ENCODE measurements around the gene CARTPT. TPM values are rescaled to one million over a fixed set of nuclear protein-coding genes. Genes with fewer than 3 reads are reported as not detected.

CARTPT gene
- total RNA-seq, 2 experiments from 2014 or later: not detected

GRCh38 chr5:71751422-71751821 lies 32.3 kb downstream of the CARTPT start:
- POLR2A ChIA-PET: no interaction called here
- TF ChIP-seq, protein P1, sequence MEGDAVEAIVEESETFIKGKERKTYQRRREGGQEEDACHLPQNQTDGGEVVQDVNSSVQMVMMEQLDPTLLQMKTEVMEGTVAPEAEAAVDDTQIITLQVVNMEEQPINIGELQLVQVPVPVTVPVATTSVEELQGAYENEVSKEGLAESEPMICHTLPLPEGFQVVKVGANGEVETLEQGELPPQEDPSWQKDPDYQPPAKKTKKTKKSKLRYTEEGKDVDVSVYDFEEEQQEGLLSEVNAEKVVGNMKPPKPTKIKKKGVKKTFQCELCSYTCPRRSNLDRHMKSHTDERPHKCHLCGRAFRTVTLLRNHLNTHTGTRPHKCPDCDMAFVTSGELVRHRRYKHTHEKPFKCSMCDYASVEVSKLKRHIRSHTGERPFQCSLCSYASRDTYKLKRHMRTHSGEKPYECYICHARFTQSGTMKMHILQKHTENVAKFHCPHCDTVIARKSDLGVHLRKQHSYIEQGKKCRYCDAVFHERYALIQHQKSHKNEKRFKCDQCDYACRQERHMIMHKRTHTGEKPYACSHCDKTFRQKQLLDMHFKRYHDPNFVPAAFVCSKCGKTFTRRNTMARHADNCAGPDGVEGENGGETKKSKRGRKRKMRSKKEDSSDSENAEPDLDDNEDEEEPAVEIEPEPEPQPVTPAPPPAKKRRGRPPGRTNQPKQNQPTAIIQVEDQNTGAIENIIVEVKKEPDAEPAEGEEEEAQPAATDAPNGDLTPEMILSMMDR (IDR thresholded peaks at IDR 0.05): no peak
- H3K4me3 ChIP-seq (ENCODE audit: low read length): no peak overlapping the region
- H3K4me1 ChIP-seq (ENCODE audit: insufficient read depth, low read length): no peaks in the 10 kb centered on the region
- intact Hi-C loops (cut with DNase I, micrococcal nuclease): loop anchor here (10.0 kb wide), 1 partner anchor 277 kb away; no protein-coding TSS in a partner anchor
- H3K4me3 Mint-ChIP-seq: no peak overlapping the region
- no peaks in the 10 kb centered on the region for H3K9me3 ChIP-seq (ENCODE audit: control insufficient read depth in 1 of 2, insufficient read depth in 1 of 2, low read length in 2 of 2)
- H3K9me3 Mint-ChIP-seq: no peaks in the 10 kb centered on the region
- H3K4me1 Mint-ChIP-seq (ENCODE audit: low read depth): no peaks in the 10 kb centered on the region
- no peak overlapping the region for H3K27ac Mint-ChIP-seq
- H3K27ac ChIP-seq (ENCODE audit: low read depth in 1 of 2, low read length in 2 of 2): no peak overlapping the region
- CTCF ChIA-PET: no interaction called here
- DNase-seq: no peak
- no peak for ATAC-seq (ENCODE audit: poor library complexity)
- no peaks in the 10 kb centered on the region for H3K27me3 Mint-ChIP-seq
- no peaks in the 10 kb centered on the region for H3K36me3 Mint-ChIP-seq (ENCODE audit: low read depth)
- no peaks in the 10 kb centered on the region for H3K27me3 ChIP-seq (ENCODE audit: control insufficient read depth in 1 of 2, insufficient read depth in 2 of 2, low read length in 2 of 2)
- H3K36me3 ChIP-seq (ENCODE audit: insufficient read depth, low read length): no peaks in the 10 kb centered on the region

DNA sequence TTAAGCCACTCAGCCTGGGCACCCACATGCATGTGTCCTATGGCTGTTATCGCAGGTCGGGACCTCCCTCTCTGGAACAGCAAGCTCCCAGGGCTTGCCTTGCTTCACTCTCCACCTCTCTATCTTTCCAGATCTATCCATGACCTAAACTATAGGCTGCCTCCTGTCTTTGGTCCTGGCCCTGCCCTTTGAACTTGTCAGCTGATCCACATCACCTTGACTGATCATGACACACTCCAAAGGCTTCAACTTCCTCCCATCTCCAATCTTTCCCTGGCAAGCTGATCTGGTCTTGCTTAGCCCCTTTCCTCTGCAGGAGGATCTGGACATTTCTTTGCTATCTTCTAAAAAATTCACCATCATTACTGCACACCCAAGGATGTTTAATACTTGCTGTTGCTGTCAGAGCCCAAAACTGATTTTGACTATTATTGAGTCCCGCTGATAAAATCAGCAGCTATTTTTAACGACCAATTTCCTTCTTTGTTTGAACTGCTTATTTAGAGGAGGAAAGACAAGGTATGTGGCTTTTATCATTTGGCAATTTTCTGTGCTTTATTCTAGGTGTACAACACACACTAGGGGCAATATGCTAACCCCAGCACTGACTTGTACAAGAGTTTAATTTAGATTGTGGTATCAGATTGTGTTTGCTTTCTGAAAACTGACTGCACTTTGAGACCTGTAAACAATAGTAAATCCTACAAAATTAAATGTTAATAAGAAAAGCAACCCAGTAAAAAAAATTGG lies 33.5 kb downstream of the CARTPT start:
- no peak overlapping the region for H3K4me3 ChIP-seq (ENCODE audit: low read length)
- Mint-ChIP-seq H3K4me1 (ENCODE audit: low read depth) (no peaks in the 10 kb centered on the region), H3K9me3 (no peaks in the 10 kb centered on the region), H3K4me3 (no peak overlapping the region), H3K27me3 (no peaks in the 10 kb centered on the region), H3K36me3 (ENCODE audit: low read depth) (no peaks in the 10 kb centered on the region), H3K27ac (no peak overlapping the region)
- intact Hi-C loops (cut with DNase I, micrococcal nuclease): loop anchor here (10.0 kb wide), 1 partner anchor 278 kb away; no protein-coding TSS in a partner anchor
- H3K36me3 ChIP-seq (ENCODE audit: insufficient read depth, low read length): no peaks in the 10 kb centered on the region
- DNase-seq (no peak), ATAC-seq (ENCODE audit: poor library complexity) (no peak)
- no peak overlapping the region for H3K27ac ChIP-seq (ENCODE audit: low read depth in 1 of 2, low read length in 2 of 2)
- no peaks in the 10 kb centered on the region for H3K4me1 ChIP-seq (ENCODE audit: insufficient read depth, low read length)
- POLR2A ChIA-PET: no interaction called here
- CTCF ChIA-PET: no interaction called here
- H3K27me3 ChIP-seq (ENCODE audit: control insufficient read depth in 1 of 2, insufficient read depth in 2 of 2, low read length in 2 of 2): no peaks in the 10 kb centered on the region
- TF ChIP-seq, protein P1 (IDR thresholded peaks at IDR 0.05): no peak
- no peaks in the 10 kb centered on the region for H3K9me3 ChIP-seq (ENCODE audit: control insufficient read depth in 1 of 2, insufficient read depth in 1 of 2, low read length in 2 of 2)

GRCh38 chr5:71757590-71758543 lies 38.8 kb downstream of the CARTPT start:
- no peaks in the 10 kb centered on the region for H3K27me3 ChIP-seq (ENCODE audit: control insufficient read depth in 1 of 2, insufficient read depth in 2 of 2, low read length in 2 of 2)
- TF ChIP-seq, protein P1 (IDR thresholded peaks at IDR 0.05): no peak
- intact Hi-C loops (cut with DNase I, micrococcal nuclease): loop anchor here (10.0 kb wide), 1 partner anchor 283 kb away; no protein-coding TSS in a partner anchor
- CTCF ChIA-PET: no interaction called here
- H3K27ac ChIP-seq (ENCODE audit: low read depth in 1 of 2, low read length in 2 of 2): no peak overlapping the region
- DNase-seq (peak in 11 of 14 experiments; percentile 10 to 61 (median 34)), ATAC-seq (ENCODE audit: poor library complexity) (peak; percentile 63)
- no peaks in the 10 kb centered on the region for H3K36me3 ChIP-seq (ENCODE audit: insufficient read depth, low read length)
- H3K27me3 Mint-ChIP-seq: no peaks in the 10 kb centered on the region
- no peaks in the 10 kb centered on the region for H3K9me3 Mint-ChIP-seq
- no peaks in the 10 kb centered on the region for H3K36me3 Mint-ChIP-seq (ENCODE audit: low read depth)
- no peaks in the 10 kb centered on the region for H3K4me1 ChIP-seq (ENCODE audit: insufficient read depth, low read length)
- POLR2A ChIA-PET: no interaction called here
- H3K4me3 ChIP-seq (ENCODE audit: low read length): no peak overlapping the region
- no peak overlapping the region for H3K27ac Mint-ChIP-seq
- H3K4me3 Mint-ChIP-seq: no peak overlapping the region
- H3K4me1 Mint-ChIP-seq (ENCODE audit: low read depth): no peaks in the 10 kb centered on the region
- H3K9me3 ChIP-seq (ENCODE audit: control insufficient read depth in 1 of 2, insufficient read depth in 1 of 2, low read length in 2 of 2): no peaks in the 10 kb centered on the region

All from CD4-positive, alpha-beta T cell (primary cell).